Measurements from ENCODE around the gene NUMBL. TPM values are rescaled to one million over a fixed set of nuclear protein-coding genes. Genes with fewer than 3 reads are reported as not detected.

Gene NUMBL
- total and polyA plus RNA-seq, 2 of the 13 experiments (the other 11 are each of a cell fraction or from before 2014, with no cell fraction given): 0.49 to 2.3 TPM

DNA sequence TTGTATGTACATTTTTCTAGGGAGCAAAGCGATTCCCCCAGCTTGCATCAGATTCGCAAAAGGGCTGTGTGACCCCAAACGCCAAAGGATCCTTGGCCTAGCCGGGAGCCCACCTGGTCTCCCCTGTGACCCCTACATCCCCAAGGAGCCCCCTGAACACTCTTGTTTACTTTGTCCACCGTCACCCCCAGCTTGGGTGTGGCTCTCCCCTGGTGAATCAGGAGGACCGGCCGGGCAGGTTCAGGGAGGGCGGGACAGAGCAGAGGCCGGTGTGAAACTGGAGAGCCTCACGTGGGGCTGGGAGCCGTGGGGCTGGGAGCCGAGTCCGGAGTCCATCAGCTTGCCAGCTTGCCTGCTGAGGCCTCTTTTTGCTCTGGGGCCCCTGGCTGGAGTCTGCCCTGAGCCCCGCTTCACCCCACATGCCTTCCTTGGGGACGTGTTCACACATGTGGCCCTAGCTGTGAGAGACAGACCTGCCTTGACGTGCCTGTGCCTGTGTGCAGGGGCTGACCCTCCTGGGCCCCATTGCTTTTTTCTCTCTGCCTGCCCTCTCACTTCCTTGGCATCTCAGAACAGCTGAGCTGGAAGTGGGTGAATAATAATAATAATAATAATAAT is 28.4 kb upstream of the NUMBL start (continued):
- TF ChIP-seq ZNF292 (CRISPR knock-in tag; IDR thresholded peaks at IDR 0.05; ENCODE audit: borderline replicate concordance, low read depth): peak; percentile 46; the same call in 1 of the 2 replicates
- TF ChIP-seq ZNF432 (CRISPR knock-in tag; IDR thresholded peaks at IDR 0.05; ENCODE audit: borderline replicate concordance): no peak
- TF ChIP-seq SRSF9 (IDR thresholded peaks at IDR 0.05; ENCODE audit: borderline replicate concordance, insufficient read depth, low read depth, low read length, poor library complexity, severe bottlenecking): no peak
- peak; percentile 91 for TF ChIP-seq HNRNPL (IDR thresholded peaks at IDR 0.05; ENCODE audit: low read depth, low read length)
- TF ChIP-seq TARDBP (CRISPR knock-in tag; IDR thresholded peaks at IDR 0.05): 0 out of 2 replicates have a peak, but pooled peaks have one; percentile 18
- TF ChIP-seq MED8 (CRISPR knock-in tag; IDR thresholded peaks at IDR 0.05; ENCODE audit: insufficient replicate concordance): no peak
- TF ChIP-seq CBX2 (IDR thresholded peaks at IDR 0.05; ENCODE audit: low read depth, low read length): no peak
- no peak for TF ChIP-seq CBX2 (CRISPR knock-in tag; IDR thresholded peaks at IDR 0.05; ENCODE audit: low read depth)
- peak; percentile 81 for TF ChIP-seq USF2 (IDR thresholded peaks at IDR 0.05; ENCODE audit: low read depth, low read length)
- TF ChIP-seq USF2 (CRISPR knock-in tag; IDR thresholded peaks at IDR 0.05; ENCODE audit: borderline replicate concordance): peak; percentile 83; the same call in 1 of the 2 replicates
- peak in 1 of 2 experiments; percentile 63; a peak in 1 of 4 replicates for TF ChIP-seq EP300 (IDR thresholded peaks at IDR 0.05; ENCODE audit: low read depth in 2 of 2, low read length in 2 of 2)
- TF ChIP-seq EP300 (CRISPR knock-in tag; IDR thresholded peaks at IDR 0.05; ENCODE audit: borderline replicate concordance): no peak
- no peak for TF ChIP-seq ZNF768 (CRISPR knock-in tag; IDR thresholded peaks at IDR 0.05)
- 0 out of 2 replicates have a peak, but pooled peaks have one; percentile 72 for TF ChIP-seq PCBP1 (IDR thresholded peaks at IDR 0.05; ENCODE audit: borderline replicate concordance, low read depth, low read length)
- TF ChIP-seq, protein P1, sequence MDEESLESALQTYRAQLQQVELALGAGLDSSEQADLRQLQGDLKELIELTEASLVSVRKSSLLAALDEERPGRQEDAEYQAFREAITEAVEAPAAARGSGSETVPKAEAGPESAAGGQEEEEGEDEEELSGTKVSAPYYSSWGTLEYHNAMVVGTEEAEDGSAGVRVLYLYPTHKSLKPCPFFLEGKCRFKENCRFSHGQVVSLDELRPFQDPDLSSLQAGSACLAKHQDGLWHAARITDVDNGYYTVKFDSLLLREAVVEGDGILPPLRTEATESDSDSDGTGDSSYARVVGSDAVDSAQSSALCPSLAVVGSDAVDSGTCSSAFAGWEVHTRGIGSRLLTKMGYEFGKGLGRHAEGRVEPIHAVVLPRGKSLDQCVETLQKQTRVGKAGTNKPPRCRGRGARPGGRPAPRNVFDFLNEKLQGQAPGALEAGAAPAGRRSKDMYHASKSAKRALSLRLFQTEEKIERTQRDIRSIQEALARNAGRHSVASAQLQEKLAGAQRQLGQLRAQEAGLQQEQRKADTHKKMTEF (CRISPR knock-in tag; IDR thresholded peaks at IDR 0.05): no peak
- TF ChIP-seq ZNF644 (CRISPR knock-in tag; IDR thresholded peaks at IDR 0.05; ENCODE audit: low read depth): 0 out of 2 replicates have a peak, but pooled peaks have one; percentile 11
- TF ChIP-seq RNF2 (conservative IDR thresholded peaks at IDR 0.05; ENCODE audit: low read depth): no peak
- TF ChIP-seq ZNF512 (CRISPR knock-in tag; IDR thresholded peaks at IDR 0.05): no peak
- TF ChIP-seq AHR (CRISPR knock-in tag; IDR thresholded peaks at IDR 0.05): no peak
- peak; percentile 46; the same call in 1 of the 2 replicates for TF ChIP-seq KDM5B (CRISPR knock-in tag; IDR thresholded peaks at IDR 0.05; ENCODE audit: borderline replicate concordance)
- TF ChIP-seq SKI (IDR thresholded peaks at IDR 0.05; ENCODE audit: partially characterized antibody): peak; percentile 37
- TF ChIP-seq, protein P2, sequence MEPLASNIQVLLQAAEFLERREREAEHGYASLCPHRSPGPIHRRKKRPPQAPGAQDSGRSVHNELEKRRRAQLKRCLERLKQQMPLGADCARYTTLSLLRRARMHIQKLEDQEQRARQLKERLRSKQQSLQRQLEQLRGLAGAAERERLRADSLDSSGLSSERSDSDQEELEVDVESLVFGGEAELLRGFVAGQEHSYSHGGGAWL (CRISPR knock-in tag; IDR thresholded peaks at IDR 0.05): no peak
- no peak for TF ChIP-seq CC2D1A (CRISPR knock-in tag; IDR thresholded peaks at IDR 0.05)

Measured in HepG2 (cell line).